HAP-1 (cell line): ENCODE measurements around the gene ADAMTS6.

Source experiments
- DNase-seq, 2 experiments: peaks; one replicate each; pipeline ENCODE4 v3.0.0-alpha.2; 2016 to 2020; ENCODE audit warnings: low spot score in 2 of 2
- H3K27me3 ChIP-seq: fragments of 250-450 bp; sonication (Bioruptor Pico); 2 replicates; pipeline ENCODE4 v1.5.1; 2020; ENCODE audit warnings: low read depth, mild to moderate bottlenecking, moderate library complexity
- H3K36me3 ChIP-seq: fragments of 250-450 bp; sonication (Bioruptor Pico); replicated peaks from 2 replicates; pipeline ENCODE4 v1.5.1; 2020; ENCODE audit warnings: mild to moderate bottlenecking
- H3K4me1 ChIP-seq: fragments of 250-450 bp; sonication (Bioruptor Pico); 2 replicates; pipeline ENCODE4 v1.5.1; 2020; ENCODE audit warnings: mild to moderate bottlenecking
- H3K4me3 ChIP-seq: fragments of 250-450 bp; sonication (Bioruptor Pico); 2 replicates; pipeline ENCODE4 v1.5.1; 2020; ENCODE audit warnings: mild to moderate bottlenecking, moderate library complexity
- H3K9me3 ChIP-seq: fragments of 250-450 bp; sonication (Bioruptor Pico); 2 replicates; pipeline ENCODE4 v1.5.1; 2020; ENCODE audit warnings: mild to moderate bottlenecking, moderate library complexity
- in situ Hi-C: fragments of 300-500 bp; cut with MboI; formaldehyde crosslinking; loops from 3 replicates; pipeline ENCODE4 v1.14.3; 2020; ENCODE audit warnings: low sequenced_read_pairs, inconsistent platforms, mixed read lengths

ADAMTS6 gene

GRCh38 chr5:65482296-65482735, 596 bp upstream of the ADAMTS6 start:
- no peak for DNase-seq
- Histone ChIP-seq H3K4me1 (peaks cover 11% of the 10 kb centered on the region), H3K27me3 (0 out of 2 replicates have a peak, but pooled peaks cover 4% of the 10 kb centered on the region), H3K9me3 (no peaks in the 10 kb centered on the region), H3K36me3 (no peaks in the 10 kb centered on the region), H3K4me3 (peak overlapping the region; percentile 31)
- in situ Hi-C loops, result loop anchor here (10.0 to 25.0 kb wide), 3 partner anchors 395 to 668 kb away; no protein-coding TSS in a partner anchor

DNA sequence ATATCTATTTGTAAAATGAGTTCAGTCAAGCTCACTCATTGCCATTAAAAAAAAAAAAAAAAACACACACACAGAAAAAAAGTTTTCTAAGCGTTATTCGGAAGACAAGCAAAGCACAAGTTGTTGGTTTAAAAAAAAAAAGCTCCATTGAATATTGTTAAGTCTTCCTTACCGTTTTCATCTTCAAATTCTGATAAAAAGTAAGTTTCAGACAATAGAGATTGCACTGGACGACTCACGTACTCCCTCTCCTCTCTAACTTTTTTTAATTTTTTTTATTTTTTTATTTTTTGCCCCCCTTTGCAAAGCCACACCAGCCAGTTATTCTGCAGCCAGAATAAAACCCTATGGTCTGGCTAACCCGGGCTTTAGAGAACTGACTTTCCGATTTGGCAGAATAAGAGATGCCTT, 544 bp downstream of the ADAMTS6 start:
- no peaks in the 10 kb centered on the region for H3K36me3 ChIP-seq
- no peaks in the 10 kb centered on the region for H3K9me3 ChIP-seq
- H3K27me3 ChIP-seq, result 0 out of 2 replicates have a peak, but pooled peaks cover 4% of the 10 kb centered on the region
- H3K4me3 ChIP-seq, result peak overlapping the region; percentile 31
- in situ Hi-C loops, result loop anchor here (10.0 to 25.0 kb wide), 3 partner anchors 394 to 666 kb away; no protein-coding TSS in a partner anchor
- H3K4me1 ChIP-seq, result peaks cover 11% of the 10 kb centered on the region
- no peak for DNase-seq

DNA sequence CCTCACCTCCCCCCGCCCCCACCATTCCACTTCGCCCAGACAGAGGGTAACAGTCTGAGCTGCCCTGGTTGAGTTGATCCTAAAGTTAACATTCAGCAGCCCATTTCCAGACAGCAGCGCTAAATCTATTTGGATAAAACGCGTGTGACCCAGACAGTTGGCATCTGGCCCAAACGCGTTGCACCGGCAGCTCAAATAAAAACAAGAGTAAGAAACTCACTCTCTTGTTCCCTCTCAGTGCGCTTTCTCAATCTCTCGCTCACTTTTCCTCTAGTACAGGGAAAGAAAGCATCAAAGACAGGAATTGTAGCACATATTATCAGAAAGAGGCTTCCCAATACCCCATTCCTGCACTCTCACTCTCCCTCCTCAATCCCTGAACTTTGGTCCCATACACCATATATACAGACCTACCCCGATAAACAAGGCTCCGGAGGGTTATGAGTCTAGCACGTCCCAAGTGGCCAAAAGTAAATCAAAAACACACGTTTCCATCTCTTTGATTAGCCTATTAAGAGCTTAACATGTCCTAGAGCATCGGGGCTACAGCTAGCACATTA, 1.3 kb downstream of the ADAMTS6 start:
- in situ Hi-C loops, result loop anchor here (10.0 to 25.0 kb wide), 3 partner anchors 393 to 666 kb away; no protein-coding TSS in a partner anchor
- Histone ChIP-seq H3K4me3 (peak overlapping the region; percentile 7), H3K27me3 (0 out of 2 replicates have a peak, but pooled peaks cover 4% of the 10 kb centered on the region), H3K4me1 (peaks cover 11% of the 10 kb centered on the region), H3K9me3 (no peaks in the 10 kb centered on the region), H3K36me3 (no peaks in the 10 kb centered on the region)
- peak in 1 of 2 experiments; percentile 63 for DNase-seq

DNA sequence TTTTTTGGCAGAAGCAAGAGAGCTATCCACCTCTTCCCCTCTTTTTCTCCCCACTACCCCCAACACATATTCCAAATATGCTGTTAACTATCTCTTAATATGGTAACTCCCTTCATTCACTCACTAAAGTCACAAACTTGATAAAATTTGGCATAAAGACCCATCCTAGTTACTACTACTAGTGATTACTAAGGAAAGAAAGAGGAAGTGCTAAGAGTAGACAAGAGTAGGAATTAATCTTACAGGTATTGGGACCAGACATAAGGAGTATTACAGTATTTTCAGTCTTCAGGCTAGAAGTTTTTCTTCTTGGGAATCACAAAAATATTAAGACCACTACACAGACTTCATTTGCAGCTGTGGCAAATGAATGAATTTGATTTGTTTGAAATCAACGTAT, 2.2 kb downstream of the ADAMTS6 start:
- no peaks in the 10 kb centered on the region for H3K9me3 ChIP-seq
- H3K4me1 ChIP-seq, result peaks cover 11% of the 10 kb centered on the region
- H3K36me3 ChIP-seq, result no peaks in the 10 kb centered on the region
- DNase-seq, result no peak
- in situ Hi-C loops, result loop anchor here (25.0 kb wide), 2 partner anchors 392 to 517 kb away; no protein-coding TSS in a partner anchor
- 0 out of 2 replicates have a peak, but pooled peaks cover 7% of the 10 kb centered on the region for H3K27me3 ChIP-seq
- no peak overlapping the region for H3K4me3 ChIP-seq

DNA sequence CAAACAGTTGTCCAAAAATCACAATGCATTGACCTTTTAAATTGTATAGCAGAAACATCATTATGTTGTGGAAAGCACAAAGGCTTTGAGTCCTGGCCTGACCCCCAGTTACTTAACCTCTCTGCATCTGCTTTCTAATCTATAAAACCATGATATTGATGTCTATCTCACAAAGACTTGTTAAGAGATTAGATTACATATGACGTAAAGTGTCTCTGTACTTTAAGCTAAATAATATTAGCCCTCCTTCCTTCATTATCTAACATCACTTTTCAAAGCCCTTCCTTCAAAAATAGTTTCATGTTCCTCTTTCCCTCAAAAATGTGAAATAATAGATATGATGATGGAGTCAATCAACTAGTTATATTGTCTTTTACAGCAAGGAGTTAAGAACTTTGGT, 3.4 kb downstream of the ADAMTS6 start:
- in situ Hi-C loops, result loop anchor here (25.0 kb wide), 2 partner anchors 391 to 516 kb away; no protein-coding TSS in a partner anchor

DNA sequence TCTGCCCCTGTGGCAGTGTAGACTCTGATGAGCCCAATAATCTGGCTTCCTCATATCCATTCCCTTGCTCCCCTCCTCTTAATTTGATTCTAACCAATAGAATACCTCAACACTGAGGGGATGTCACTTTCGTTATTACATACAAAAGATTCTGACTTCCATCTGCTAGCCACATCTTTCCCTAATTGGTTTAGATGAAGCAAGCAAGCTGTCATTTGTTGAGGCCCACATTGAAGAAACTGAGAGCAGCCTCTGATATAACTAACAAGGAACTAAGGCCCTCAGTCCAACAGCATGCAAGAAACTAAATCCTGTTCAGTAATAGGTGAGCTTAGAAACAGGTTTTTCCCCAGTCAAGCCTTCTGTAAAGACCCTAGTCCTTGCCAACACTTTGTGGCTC, 5.8 kb downstream of the ADAMTS6 start:
- no peaks in the 10 kb centered on the region for H3K36me3 ChIP-seq

More for the DNA sequence above, 3.4 kb downstream of the ADAMTS6 start:
- no peaks in the 10 kb centered on the region for H3K9me3 ChIP-seq
- no peaks in the 10 kb centered on the region for H3K36me3 ChIP-seq
- no peak for DNase-seq
- H3K4me3 ChIP-seq, result no peak overlapping the region
- 0 out of 2 replicates have a peak, but pooled peaks cover 7% of the 10 kb centered on the region for H3K27me3 ChIP-seq
- peaks cover 11% of the 10 kb centered on the region for H3K4me1 ChIP-seq

GRCh38 chr5:65475336-65475735, 6.4 kb downstream of the ADAMTS6 start:
- in situ Hi-C loops, result loop anchor here (25.0 kb wide), 2 partner anchors 388 to 513 kb away; no protein-coding TSS in a partner anchor
- no peak for DNase-seq
- Histone ChIP-seq H3K4me3 (no peak overlapping the region), H3K4me1 (no peaks in the 10 kb centered on the region; the same call in none of the 2 replicates), H3K36me3 (no peaks in the 10 kb centered on the region), H3K27me3 (peaks cover 10% of the 10 kb centered on the region; the same call in 1 of the 2 replicates), H3K9me3 (no peaks in the 10 kb centered on the region)

More for the DNA sequence above, 5.8 kb downstream of the ADAMTS6 start:
- no peak for DNase-seq
- Histone ChIP-seq H3K27me3 (peaks cover 10% of the 10 kb centered on the region; the same call in 1 of the 2 replicates), H3K9me3 (no peaks in the 10 kb centered on the region), H3K4me3 (no peak overlapping the region), H3K4me1 (peaks cover 6% of the 10 kb centered on the region)
- in situ Hi-C loops, result loop anchor here (25.0 kb wide), 2 partner anchors 389 to 514 kb away; no protein-coding TSS in a partner anchor

- Histone ChIP-seq H3K36me3 (no peaks in the 10 kb centered on the region), H3K9me3 (no peaks in the 10 kb centered on the region), H3K4me1 (no peaks in the 10 kb centered on the region; the same call in none of the 2 replicates), H3K27me3 (peaks cover 5% of the 10 kb centered on the region; the same call in 1 of the 2 replicates), H3K4me3 (no peak overlapping the region)
- no peak for DNase-seq
- in situ Hi-C loops, result no loop called here
Observed at GRCh38 chr5:65474130-65474711, 7.5 kb downstream of the ADAMTS6 start.

GRCh38 chr5:65468633-65469032, 13.1 kb downstream of the ADAMTS6 start:
- Histone ChIP-seq H3K4me3 (no peak overlapping the region), H3K4me1 (no peaks in the 10 kb centered on the region), H3K9me3 (no peaks in the 10 kb centered on the region), H3K36me3 (no peaks in the 10 kb centered on the region), H3K27me3 (peaks cover 3% of the 10 kb centered on the region; the same call in 1 of the 2 replicates)
- in situ Hi-C loops, result no loop called here
- no peak for DNase-seq

DNA sequence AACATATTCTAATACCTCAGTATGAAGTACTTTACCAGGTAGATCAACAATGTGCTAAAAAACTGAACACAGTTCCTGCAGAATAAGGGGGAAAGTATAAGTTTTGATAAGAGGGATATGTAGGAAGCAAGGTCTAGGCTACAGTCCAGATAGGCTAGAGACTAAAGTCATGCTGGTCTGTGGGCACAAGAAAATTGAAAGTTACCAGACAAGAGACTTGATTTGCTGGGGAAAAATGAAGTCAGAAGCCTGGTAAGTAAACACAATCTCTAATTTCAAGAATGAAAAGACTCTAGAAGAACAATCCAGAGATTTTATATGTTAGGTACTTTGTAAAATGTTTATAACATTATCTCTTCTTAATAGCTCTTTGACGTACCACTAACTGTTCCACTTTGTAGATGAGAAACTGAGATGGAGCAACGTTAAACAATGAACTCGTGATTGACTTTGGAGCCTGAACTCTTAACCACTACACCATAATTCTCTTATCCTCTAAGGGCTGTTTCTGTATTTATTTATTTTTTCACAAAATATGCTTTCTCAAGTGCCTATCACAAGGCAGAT, 19.5 kb downstream of the ADAMTS6 start:
- no peaks in the 10 kb centered on the region for H3K9me3 ChIP-seq
- no peak for DNase-seq
- H3K4me3 ChIP-seq, result no peak overlapping the region
- in situ Hi-C loops, result no loop called here
- H3K4me1 ChIP-seq, result no peaks in the 10 kb centered on the region
- no peaks in the 10 kb centered on the region for H3K36me3 ChIP-seq
- no peaks in the 10 kb centered on the region; the same call in 1 of the 2 replicates for H3K27me3 ChIP-seq

GRCh38 chr5:65461490-65461889, 20.2 kb downstream of the ADAMTS6 start:
- in situ Hi-C loops, result no loop called here
- Histone ChIP-seq H3K4me3 (no peak overlapping the region), H3K27me3 (no peaks in the 10 kb centered on the region; the same call in 1 of the 2 replicates), H3K4me1 (no peaks in the 10 kb centered on the region), H3K9me3 (no peaks in the 10 kb centered on the region), H3K36me3 (no peaks in the 10 kb centered on the region)
- no peak for DNase-seq

- no peaks in the 10 kb centered on the region for H3K9me3 ChIP-seq
- in situ Hi-C loops, result no loop called here
- H3K36me3 ChIP-seq, result no peaks in the 10 kb centered on the region
- H3K27me3 ChIP-seq, result no peaks in the 10 kb centered on the region; the same call in 1 of the 2 replicates
- no peaks in the 10 kb centered on the region for H3K4me1 ChIP-seq
- no peak for DNase-seq
- no peak overlapping the region for H3K4me3 ChIP-seq
Observed at GRCh38 chr5:65459995-65460394, 21.7 kb downstream of the ADAMTS6 start.

GRCh38 chr5:65455064-65455463, 26.7 kb downstream of the ADAMTS6 start:
- Histone ChIP-seq H3K4me3 (no peak overlapping the region), H3K4me1 (no peaks in the 10 kb centered on the region), H3K9me3 (no peaks in the 10 kb centered on the region), H3K27me3 (no peaks in the 10 kb centered on the region), H3K36me3 (no peaks in the 10 kb centered on the region)
- in situ Hi-C loops, result no loop called here
- DNase-seq, result no peak
